HepG2 (cell line): ENCODE measurements around the gene STEAP2. TPM values are rescaled to one million over a fixed set of nuclear protein-coding genes. Genes with fewer than 3 reads are reported as not detected.

ENCODE experiments used
- ATF4 ChIP-seq, 2 experiments: fragments of 450-650 bp in 1 of 2; sonication (generic) in 1 of 2; formaldehyde crosslinking; IDR thresholded peaks; 2 replicates each; pipeline versions ENCODE4 v1.5.0 to v1.8.0; 2020 to 2022; ENCODE audit warnings: mild to moderate bottlenecking in 1 of 2, missing genetic modification reagents in 1 of 2
- CREB1 ChIP-seq, 2 experiments: fragments of 450-650 bp in 1 of 2; IDR thresholded peaks; 2 replicates each; pipeline ENCODE4 v1.6.1; 2016 to 2017; ENCODE audit warnings: control low read depth in 1 of 2, mild to moderate bottlenecking in 1 of 2, missing compliant biosample characterization in 1 of 2, missing genetic modification characterization in 1 of 2
- CSRNP2 ChIP-seq: sonication (generic); formaldehyde crosslinking; conservative IDR thresholded peaks from 2 replicates; pipeline ENCODE4 v1.8.0; 2022; ENCODE audit warnings: low read depth, missing genetic modification reagents
- GZF1 ChIP-seq: sonication (generic); formaldehyde crosslinking; IDR thresholded peaks from 2 replicates; pipeline ENCODE4 v1.5.1; 2020; ENCODE audit warnings: mild to moderate bottlenecking, missing genetic modification reagents
- IKZF5 ChIP-seq: IDR thresholded peaks from 2 replicates; pipeline ENCODE4 v1.6.1; 2018; ENCODE audit warnings: missing genetic modification reagents, mild to moderate bottlenecking, missing compliant biosample characterization
- IRF2 ChIP-seq: IDR thresholded peaks from 2 replicates; pipeline ENCODE4 v1.6.1; 2018; ENCODE audit warnings: missing genetic modification reagents, missing compliant biosample characterization
- MEIS1 ChIP-seq: sonication (generic); formaldehyde crosslinking; IDR thresholded peaks from 2 replicates; pipeline ENCODE4 v1.9.0; 2021; ENCODE audit warnings: mild to moderate bottlenecking, missing genetic modification reagents, moderate library complexity, borderline replicate concordance
- PRDM10 ChIP-seq: sonication (generic); formaldehyde crosslinking; IDR thresholded peaks from 2 replicates; pipeline ENCODE4 v1.4.0; 2020; ENCODE audit warnings: low read depth, missing genetic modification reagents
- RNF219 ChIP-seq: sonication (generic); formaldehyde crosslinking; IDR thresholded peaks from 2 replicates; pipeline ENCODE4 v1.5.0; 2020; ENCODE audit warnings: mild to moderate bottlenecking, missing genetic modification reagents
- SPEN ChIP-seq: sonication (generic); formaldehyde crosslinking; IDR thresholded peaks from 2 replicates; pipeline ENCODE4 v1.5.1; 2020; ENCODE audit warnings: low read depth, mild to moderate bottlenecking, missing genetic modification reagents
- ZBTB38 ChIP-seq: sonication (generic); formaldehyde crosslinking; IDR thresholded peaks from 2 replicates; pipeline ENCODE4 v1.5.1; 2020; ENCODE audit warnings: mild to moderate bottlenecking, missing genetic modification reagents
- ZBTB7A ChIP-seq: sonication (generic); formaldehyde crosslinking; IDR thresholded peaks from 2 replicates; pipeline ENCODE4 v1.8.0; 2022; ENCODE audit warnings: mild to moderate bottlenecking, missing genetic modification reagents
- ZIK1 ChIP-seq: sonication (generic); formaldehyde crosslinking; IDR thresholded peaks from 2 replicates; pipeline ENCODE4 v1.5.0; 2020; ENCODE audit warnings: mild to moderate bottlenecking, low read depth, missing genetic modification reagents, borderline replicate concordance
- ZNF282 ChIP-seq: fragments of 450-650 bp; IDR thresholded peaks from 2 replicates; pipeline ENCODE4 v1.6.1; 2018; ENCODE audit not compliant: partially characterized antibody
- ZNF383 ChIP-seq: sonication (generic); formaldehyde crosslinking; IDR thresholded peaks from 2 replicates; pipeline ENCODE4 v1.4.0; 2020; ENCODE audit warnings: missing genetic modification reagents, mild to moderate bottlenecking, borderline replicate concordance
- ZNF543 ChIP-seq: sonication (generic); formaldehyde crosslinking; IDR thresholded peaks from 2 replicates; pipeline ENCODE4 v1.4.0; 2020; ENCODE audit warnings: mild to moderate bottlenecking, missing genetic modification reagents
- ZNF780A ChIP-seq: sonication (generic); formaldehyde crosslinking; IDR thresholded peaks from 2 replicates; pipeline ENCODE4 v1.8.0; 2022; ENCODE audit warnings: mild to moderate bottlenecking, missing genetic modification reagents, moderate library complexity
- polyA plus RNA-seq, 8 experiments: library from polyadenylated mRNA; depleted of rRNA in 3 of 8; stranded (reverse) in 7 of 8; unstranded in 1 of 8; fragments of >200 nt; fragmentation: Illumina TruSeq in 4 of 8; extraction: Trizol in 4 of 8; gene quantifications; 2 replicates each; pipeline versions ENCODE4 v1.2.1 to v1.2.3, GENCODE V29; 2011 to 2016; ENCODE audit warnings: low read depth in 4 of 8, missing spikeins in 1 of 8, mixed read lengths in 1 of 8; ENCODE audit not compliant: insufficient read depth in 1 of 8
- total RNA-seq, 5 experiments: library from RNA; depleted of rRNA; stranded (reverse); fragments of >200 nt; fragmentation: Illumina TruSeq; extraction: Trizol; gene quantifications; 2 replicates each; pipeline ENCODE4 v1.2.3, GENCODE V29; 2016; ENCODE audit warnings: low read depth in 1 of 5

The STEAP2 gene
- total and polyA plus RNA-seq, 2 of the 13 experiments (the other 11 are each of a cell fraction or from before 2014, with no cell fraction given): 4.3 to 4.4 TPM

GRCh38 chr7:90244909-90245851 is 33.6 kb downstream of the STEAP2 start, which contains the start of gene CFAP69 (continued):
- peak; percentile 78 for TF ChIP-seq ZNF543
- peak; percentile 80; the same call in 1 of the 2 replicates for TF ChIP-seq MEIS1
- 0 out of 2 replicates have a peak, but pooled peaks have one; percentile 28 for TF ChIP-seq ZNF383 (CRISPR knock-in tag)
- no peak; the same call in 1 of the 2 replicates for TF ChIP-seq ZIK1 (CRISPR knock-in tag)
- TF ChIP-seq PRDM10 (CRISPR knock-in tag): peak; percentile 54; the same call in 1 of the 2 replicates
- TF ChIP-seq ZNF282: no peak
- TF ChIP-seq GZF1: no peak
- TF ChIP-seq CSRNP2 (CRISPR knock-in tag): no peak
- peak; percentile 85 for TF ChIP-seq SPEN (CRISPR knock-in tag)
- peak; percentile 73; the same call in 1 of the 2 replicates for TF ChIP-seq IRF2 (CRISPR knock-in tag)
- TF ChIP-seq IKZF5 (CRISPR knock-in tag): peak; percentile 81; the same call in 1 of the 2 replicates
- 0 out of 2 replicates have a peak, but pooled peaks have one; percentile 52 for TF ChIP-seq ZBTB38 (CRISPR knock-in tag)
- TF ChIP-seq ZBTB7A (CRISPR knock-in tag): no peak
- no peak for TF ChIP-seq RNF219 (CRISPR knock-in tag)
- TF ChIP-seq ATF4 (CRISPR knock-in tag; IDR thresholded peaks at IDR 0.05): peak in 1 of 2 experiments; percentile 66; a peak in 1 of 4 replicates
- TF ChIP-seq ZNF780A (CRISPR knock-in tag): no peak
- no peak for TF ChIP-seq CREB1 (IDR thresholded peaks at IDR 0.05)
- TF ChIP-seq CREB1 (CRISPR knock-in tag; IDR thresholded peaks at IDR 0.05): 0 out of 2 replicates have a peak, but pooled peaks have one; percentile 37
